SJSA1 (cell line): ENCODE results near the gene LGALS7. TPM values are rescaled to one million over a fixed set of nuclear protein-coding genes. Genes with fewer than 3 reads are reported as not detected.
A peak's percentile ranks its signal among the peaks of the same experiment; 100 is the strongest.
"Not testable (repeated sequence)": the region's sequence is repeated elsewhere in the genome, so short reads cannot be mapped to it uniquely, and the experiment has no call there.

Source experiments
- DNase-seq, 2 experiments: peaks; one replicate each; pipeline ENCODE4 v3.0.0-alpha.2; 2015 to 2020; ENCODE audit warnings: low spot score in 2 of 2, low read depth in 1 of 2
- H3K27ac ChIP-seq: fragments of 250-450 bp; sonication (Bioruptor Pico); 2 replicates; pipeline ENCODE4 v1.5.1; 2020; ENCODE audit warnings: mild to moderate bottlenecking, moderate library complexity
- H3K27me3 ChIP-seq: fragments of 250-450 bp; sonication (Bioruptor Pico); replicated peaks from 2 replicates; pipeline ENCODE4 v1.5.1; 2020; ENCODE audit warnings: mild to moderate bottlenecking, moderate library complexity
- H3K36me3 ChIP-seq: fragments of 250-450 bp; sonication (Bioruptor Pico); 2 replicates; pipeline ENCODE4 v1.5.1; 2020; ENCODE audit warnings: mild to moderate bottlenecking
- H3K4me1 ChIP-seq: fragments of 250-450 bp; sonication (Bioruptor Pico); replicated peaks from 2 replicates; pipeline ENCODE4 v1.6.1; 2021; ENCODE audit warnings: mild to moderate bottlenecking
- H3K4me3 ChIP-seq: fragments of 250-450 bp; sonication (Bioruptor Pico); 2 replicates; pipeline ENCODE4 v1.5.1; 2020; ENCODE audit warnings: mild to moderate bottlenecking
- H3K9me3 ChIP-seq: fragments of 250-450 bp; sonication (Bioruptor Pico); replicated peaks from 2 replicates; pipeline ENCODE4 v1.5.1; 2020; ENCODE audit warnings: mild to moderate bottlenecking
- total RNA-seq: library from RNA; depleted of rRNA; stranded (reverse); fragments of >200 nt; shearing (Covaris generic); gene quantifications from 2 replicates; pipeline ENCODE4 v1.2.3, GENCODE V29; 2014

Gene LGALS7
- total RNA-seq, 1 experiment from 2014 or later, result not detected

- not testable (repeated sequence) for H3K4me3 ChIP-seq, H3K4me1 ChIP-seq, H3K27ac ChIP-seq, H3K9me3 ChIP-seq, H3K36me3 ChIP-seq, DNase-seq, H3K27me3 ChIP-seq
Observed at GRCh38 chr19:38771569-38771968, 1.7 kb downstream of the LGALS7 start.

- H3K27me3 ChIP-seq, H3K4me3 ChIP-seq, H3K4me1 ChIP-seq, H3K27ac ChIP-seq, DNase-seq, H3K9me3 ChIP-seq, H3K36me3 ChIP-seq: not testable (repeated sequence)
Observed at GRCh38 chr19:38770949-38771275, 2.4 kb downstream of the LGALS7 start.

- not testable (repeated sequence) for H3K4me1 ChIP-seq, H3K4me3 ChIP-seq, H3K27me3 ChIP-seq, H3K27ac ChIP-seq, DNase-seq, H3K9me3 ChIP-seq, H3K36me3 ChIP-seq
Observed at GRCh38 chr19:38770228-38770948, 2.9 kb downstream of the LGALS7 start.

- H3K36me3 ChIP-seq, result no peaks in the 10 kb centered on the region
- no peak overlapping the region for H3K4me3 ChIP-seq
- H3K4me1 ChIP-seq, result peaks cover 6% of the 10 kb centered on the region; the same call in 1 of the 2 replicates
- no peak overlapping the region for H3K27ac ChIP-seq
- H3K27me3 ChIP-seq, result no peaks in the 10 kb centered on the region
- DNase-seq, result peak; percentile 28 to 72
- H3K9me3 ChIP-seq, result no peaks in the 10 kb centered on the region
Observed at GRCh38 chr19:38769635-38770211, 3.6 kb downstream of the LGALS7 start.

- H3K27me3 ChIP-seq, result no peaks in the 10 kb centered on the region
- no peaks in the 10 kb centered on the region for H3K36me3 ChIP-seq
- H3K9me3 ChIP-seq, result no peaks in the 10 kb centered on the region
- H3K4me1 ChIP-seq, result peaks cover 6% of the 10 kb centered on the region; the same call in 1 of the 2 replicates
- H3K27ac ChIP-seq, result no peak overlapping the region
- no peak overlapping the region for H3K4me3 ChIP-seq
- no peak for DNase-seq
Observed at GRCh38 chr19:38766276-38767047, 6.9 kb downstream of the LGALS7 start.

GRCh38 chr19:38765214-38765613 lies 8.1 kb downstream of the LGALS7 start:
- H3K4me3 ChIP-seq, result no peak overlapping the region
- H3K27me3 ChIP-seq, result no peaks in the 10 kb centered on the region
- H3K9me3 ChIP-seq, result no peaks in the 10 kb centered on the region
- no peaks in the 10 kb centered on the region for H3K36me3 ChIP-seq
- H3K27ac ChIP-seq, result no peak overlapping the region
- DNase-seq, result no peak
- peaks cover 6% of the 10 kb centered on the region; the same call in 1 of the 2 replicates for H3K4me1 ChIP-seq

- H3K4me1 ChIP-seq, result no peaks in the 10 kb centered on the region
- H3K27ac ChIP-seq, result no peak overlapping the region
- H3K36me3 ChIP-seq, result no peaks in the 10 kb centered on the region
- H3K9me3 ChIP-seq, result no peaks in the 10 kb centered on the region
- no peak overlapping the region for H3K4me3 ChIP-seq
- H3K27me3 ChIP-seq, result no peaks in the 10 kb centered on the region
- no peak for DNase-seq
Observed at GRCh38 chr19:38763795-38764220, 9.5 kb downstream of the LGALS7 start.

- not testable (repeated sequence) for H3K27me3 ChIP-seq, DNase-seq
Observed at GRCh38 chr19:38761884-38762389, 11.4 kb downstream of the LGALS7 start.

GRCh38 chr19:38760805-38761517 lies 12.4 kb downstream of the LGALS7 start:
- DNase-seq, H3K36me3 ChIP-seq, H3K27ac ChIP-seq, H3K4me1 ChIP-seq, H3K27me3 ChIP-seq, H3K9me3 ChIP-seq, H3K4me3 ChIP-seq: not testable (repeated sequence)

More at GRCh38 chr19:38761884-38762389, 11.4 kb downstream of the LGALS7 start:
- not testable (repeated sequence) for H3K4me1 ChIP-seq, H3K9me3 ChIP-seq, H3K4me3 ChIP-seq, H3K36me3 ChIP-seq, H3K27ac ChIP-seq

GRCh38 chr19:38759590-38760003 lies 13.7 kb downstream of the LGALS7 start:
- H3K4me1 ChIP-seq, result no peaks in the 10 kb centered on the region
- no peaks in the 10 kb centered on the region for H3K9me3 ChIP-seq
- no peaks in the 10 kb centered on the region for H3K36me3 ChIP-seq
- no peak overlapping the region for H3K4me3 ChIP-seq
- no peaks in the 10 kb centered on the region for H3K27me3 ChIP-seq
- H3K27ac ChIP-seq, result no peak overlapping the region
- no peak for DNase-seq

- DNase-seq, H3K9me3 ChIP-seq, H3K36me3 ChIP-seq, H3K27ac ChIP-seq, H3K27me3 ChIP-seq, H3K4me3 ChIP-seq, H3K4me1 ChIP-seq: not testable (repeated sequence)
Observed at GRCh38 chr19:38754196-38754595, 19.1 kb downstream of the LGALS7 start.

- not testable (repeated sequence) for H3K36me3 ChIP-seq, H3K27ac ChIP-seq, H3K9me3 ChIP-seq, DNase-seq, H3K27me3 ChIP-seq, H3K4me3 ChIP-seq, H3K4me1 ChIP-seq
Observed at GRCh38 chr19:38753783-38754182, 19.5 kb downstream of the LGALS7 start.

GRCh38 chr19:38745316-38745715 lies 28.0 kb downstream of the LGALS7 start:
- H3K27ac ChIP-seq, result no peak overlapping the region
- H3K4me3 ChIP-seq, result no peak overlapping the region
- DNase-seq, result no peak
- no peaks in the 10 kb centered on the region for H3K27me3 ChIP-seq
- no peaks in the 10 kb centered on the region for H3K9me3 ChIP-seq
- no peaks in the 10 kb centered on the region for H3K36me3 ChIP-seq
- no peaks in the 10 kb centered on the region for H3K4me1 ChIP-seq
